HG03045 (cell line): ENCODE data around the gene PDE1C.
"Not testable (repeated sequence)": the region's sequence is repeated elsewhere in the genome, so short reads cannot be mapped to it uniquely, and the experiment has no call there.

Source experiments
- ATAC-seq: cut with Tn5 transposase; IDR thresholded peaks from one replicate; pipeline ENCODE4 v1.9.1; 2021; ENCODE audit warnings: mild to moderate bottlenecking, moderate library complexity; ENCODE audit not compliant: unreplicated experiment

The PDE1C gene

GRCh38 chr7:31858055-31858454 is 212.2 kb downstream of the PDE1C start:
- no peak for ATAC-seq

DNA sequence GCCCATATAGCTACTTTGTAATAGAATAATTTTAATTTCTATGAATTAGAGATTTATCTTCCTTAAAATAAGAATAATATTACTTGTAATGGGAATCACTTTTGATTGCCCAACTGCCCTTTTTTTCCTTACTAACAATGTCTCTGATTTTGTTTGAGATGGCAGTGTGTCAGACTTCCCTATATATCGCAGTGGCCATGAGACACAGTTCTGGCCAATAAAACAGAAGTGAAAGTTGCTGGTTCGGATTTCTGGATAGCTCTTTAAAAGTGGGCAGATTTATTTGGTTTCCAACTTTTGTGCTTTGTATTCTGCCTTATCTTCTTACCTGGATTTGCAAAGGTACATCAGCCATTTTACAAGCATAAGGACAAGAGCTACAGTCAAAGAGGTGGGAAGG is 213.0 kb downstream of the PDE1C start:
- no peak for ATAC-seq

DNA sequence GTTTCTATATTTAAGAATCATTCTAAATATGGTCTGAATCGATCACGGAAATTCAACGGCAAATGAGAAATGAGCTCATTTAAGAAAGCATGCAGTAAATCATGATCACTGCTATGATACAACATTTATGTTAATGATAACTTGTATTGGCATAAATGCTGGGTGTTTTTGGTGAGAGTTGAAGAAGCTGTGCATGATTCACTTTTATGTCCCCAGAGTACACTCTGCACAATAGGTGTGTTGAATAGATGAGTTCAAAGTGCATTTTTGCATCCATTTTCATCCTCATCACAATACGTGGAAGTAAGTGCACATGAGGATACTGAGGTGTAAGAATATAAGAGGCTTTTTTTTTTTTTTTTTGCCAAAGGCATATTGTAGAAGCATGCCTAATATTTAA is 213.9 kb downstream of the PDE1C start:
- ATAC-seq, result no peak

DNA sequence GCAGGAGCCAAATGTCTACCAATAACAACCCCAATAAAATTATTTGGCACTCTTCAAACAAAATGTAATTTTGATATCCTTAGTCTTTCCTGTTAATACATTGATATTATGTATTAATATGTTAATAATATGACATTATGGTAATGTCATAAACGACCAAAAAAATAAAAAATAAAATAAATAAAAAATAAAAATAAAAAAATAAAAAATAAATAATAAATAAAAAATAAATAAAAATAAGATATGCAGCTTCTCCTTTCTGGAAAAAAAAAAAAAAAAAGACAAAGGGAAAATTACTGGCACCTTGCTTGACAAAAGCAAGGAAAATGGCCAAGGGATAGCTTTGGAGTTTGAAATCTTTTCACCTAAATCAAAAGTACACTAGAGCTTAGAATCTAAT is 214.7 kb downstream of the PDE1C start:
- no peak for ATAC-seq

DNA sequence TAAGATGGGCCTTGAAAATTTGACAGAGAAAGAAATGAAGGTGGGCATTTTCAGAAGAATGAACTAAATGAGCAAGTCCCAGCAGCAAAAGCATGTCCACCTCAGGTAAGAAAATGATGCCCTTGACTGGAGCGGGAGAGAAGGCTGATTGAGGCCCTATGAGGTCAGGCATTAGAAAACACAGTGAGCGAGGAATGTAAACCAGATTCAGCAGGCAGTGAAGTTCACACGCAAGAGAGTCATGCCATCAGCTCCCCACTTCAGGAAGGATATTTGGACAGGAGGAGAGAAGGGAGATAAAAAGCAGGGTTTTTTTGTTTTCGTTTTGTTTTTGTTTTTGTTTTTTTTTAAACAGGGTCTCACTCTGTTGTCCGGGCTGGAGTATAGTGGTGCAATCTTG is 216.8 kb downstream of the PDE1C start:
- no peak for ATAC-seq

DNA sequence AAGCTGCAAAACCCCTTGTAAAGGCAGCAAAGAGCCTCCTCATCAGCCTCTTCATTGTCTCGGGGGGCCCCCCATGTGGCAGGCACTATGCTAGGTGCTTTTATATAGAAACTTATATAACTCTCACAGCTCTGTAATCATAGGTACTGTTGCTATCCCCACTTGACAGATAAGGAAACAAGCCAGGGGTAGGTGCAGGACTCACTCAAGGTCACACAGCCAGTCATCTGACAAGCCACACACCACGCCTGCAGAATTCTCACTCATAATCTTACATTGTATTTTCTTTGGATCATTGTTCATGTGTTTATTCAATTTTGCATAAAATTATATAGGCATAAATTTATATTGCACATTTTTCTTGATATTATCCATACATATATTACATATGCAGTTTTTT is 217.7 kb downstream of the PDE1C start:
- ATAC-seq, result no peak

GRCh38 chr7:31851119-31851518 is 219.1 kb downstream of the PDE1C start:
- no peak for ATAC-seq

DNA sequence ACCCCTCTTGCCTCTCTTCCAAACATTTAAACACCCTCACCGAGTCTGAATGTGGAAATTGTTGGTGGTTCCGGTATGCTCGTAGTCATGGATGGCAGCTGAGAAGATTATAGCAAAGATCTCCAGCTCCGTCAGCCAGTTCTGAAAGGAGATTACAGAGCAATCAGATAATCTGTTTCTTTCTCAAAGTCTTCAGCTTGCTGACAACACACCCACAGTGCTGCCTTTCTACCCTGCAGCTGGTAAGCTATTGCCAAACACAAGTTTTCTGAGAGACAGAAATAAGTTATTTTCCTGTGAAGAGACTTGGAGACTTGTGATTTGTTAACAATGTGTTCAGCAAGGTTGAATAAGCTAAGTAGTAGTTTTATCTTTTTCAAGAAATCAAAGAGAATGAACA is 219.6 kb downstream of the PDE1C start:
- no peak for ATAC-seq

- ATAC-seq, result no peak
Observed at GRCh38 chr7:31850066-31850465, 220.1 kb downstream of the PDE1C start.

DNA sequence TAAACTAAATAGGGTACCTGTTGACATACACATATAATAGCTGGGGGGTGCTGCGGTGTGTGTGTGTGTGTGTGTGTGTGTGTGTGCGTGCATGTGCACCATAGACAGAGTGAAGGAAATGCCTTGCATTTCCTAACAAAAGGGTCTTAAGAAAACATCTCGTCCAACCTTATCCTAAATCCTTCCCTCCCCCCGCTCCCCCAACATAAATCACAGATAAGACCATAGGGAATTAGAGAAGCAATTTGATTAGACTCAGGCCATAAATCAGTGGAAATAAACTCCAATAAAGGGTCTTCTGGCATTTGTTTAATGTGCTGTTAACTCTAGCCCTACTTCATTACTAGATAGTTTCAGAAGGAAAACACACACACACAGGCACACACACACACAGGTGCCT is 234.7 kb downstream of the PDE1C start:
- ATAC-seq, result no peak

DNA sequence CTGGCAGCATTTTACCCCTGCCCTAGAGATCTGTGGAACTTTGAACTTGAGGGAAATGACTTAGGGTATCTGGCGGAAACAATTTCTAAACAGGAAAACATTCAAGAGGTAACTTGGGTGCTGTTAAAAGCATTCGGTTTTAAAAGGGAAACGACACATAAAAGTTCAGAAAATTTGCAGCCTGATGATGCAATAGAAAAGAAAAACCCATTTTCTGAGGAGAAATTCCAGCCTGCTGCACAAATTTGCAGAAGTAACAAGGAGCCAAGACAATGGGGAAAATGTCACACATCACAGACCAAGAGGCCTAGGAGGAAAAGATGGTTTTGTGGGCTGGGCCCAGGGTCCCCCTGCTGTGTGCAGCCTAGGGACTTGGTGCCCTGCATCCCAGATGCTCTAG is 236.6 kb downstream of the PDE1C start:
- ATAC-seq, result not testable (repeated sequence)

DNA sequence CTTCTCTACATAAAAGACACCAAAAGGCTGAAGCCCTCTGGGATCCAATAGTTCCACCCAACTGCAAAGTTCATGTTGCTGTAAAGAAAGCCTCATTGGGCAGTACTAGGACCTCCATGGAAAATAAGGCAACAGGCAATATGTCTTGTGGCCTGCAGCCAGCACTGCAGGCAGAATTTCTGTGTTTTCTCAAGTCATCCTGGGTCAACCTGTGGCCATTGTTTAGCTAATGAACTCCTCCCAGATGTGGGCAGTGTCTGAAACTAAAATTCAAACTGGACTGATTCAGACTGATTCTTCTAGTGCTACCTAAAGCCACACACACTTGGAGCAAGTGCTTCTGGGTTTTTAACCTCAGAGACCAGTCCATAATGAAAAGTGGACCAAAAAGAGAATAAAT is 241.7 kb downstream of the PDE1C start:
- no peak for ATAC-seq

- ATAC-seq, result no peak
Observed at GRCh38 chr7:31825576-31825975, 244.6 kb downstream of the PDE1C start.

DNA sequence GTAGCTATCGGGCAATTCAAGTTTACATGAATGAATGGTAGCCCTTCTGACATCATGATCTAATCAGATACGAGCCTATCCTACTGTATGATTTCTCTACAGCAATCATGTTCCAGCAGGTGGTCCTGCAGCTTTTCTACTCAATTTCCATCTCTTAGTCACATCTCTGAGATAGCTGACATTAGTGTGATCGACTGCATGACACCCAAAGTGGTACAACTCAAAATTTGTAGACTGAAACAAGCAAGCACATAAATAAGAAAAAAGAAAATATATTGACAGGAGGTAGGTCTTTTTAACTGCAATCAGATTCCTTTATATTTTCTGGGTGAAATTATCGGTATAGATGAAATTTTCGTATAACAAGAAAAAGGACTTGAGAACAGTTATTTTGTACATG is 251.2 kb downstream of the PDE1C start:
- no peak for ATAC-seq

DNA sequence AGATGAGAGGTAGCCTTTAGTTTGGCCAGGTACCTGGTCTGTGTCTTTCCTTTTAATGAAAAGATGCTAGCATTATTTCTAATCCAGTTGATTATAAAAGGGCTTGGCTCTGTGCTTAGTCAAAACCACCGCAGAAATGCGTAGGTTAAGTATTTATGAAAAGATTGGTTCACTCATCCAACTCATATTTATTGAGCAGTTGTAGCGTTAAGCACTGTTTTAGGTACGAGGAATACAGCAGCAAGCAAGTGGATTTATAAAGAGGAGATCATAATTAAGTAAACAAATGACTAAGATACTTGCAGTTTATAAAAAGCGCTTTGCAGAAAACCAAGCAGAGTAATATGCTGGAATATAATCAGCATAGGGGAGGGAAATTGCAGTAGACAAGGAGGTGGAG is 253.4 kb downstream of the PDE1C start:
- no peak for ATAC-seq

DNA sequence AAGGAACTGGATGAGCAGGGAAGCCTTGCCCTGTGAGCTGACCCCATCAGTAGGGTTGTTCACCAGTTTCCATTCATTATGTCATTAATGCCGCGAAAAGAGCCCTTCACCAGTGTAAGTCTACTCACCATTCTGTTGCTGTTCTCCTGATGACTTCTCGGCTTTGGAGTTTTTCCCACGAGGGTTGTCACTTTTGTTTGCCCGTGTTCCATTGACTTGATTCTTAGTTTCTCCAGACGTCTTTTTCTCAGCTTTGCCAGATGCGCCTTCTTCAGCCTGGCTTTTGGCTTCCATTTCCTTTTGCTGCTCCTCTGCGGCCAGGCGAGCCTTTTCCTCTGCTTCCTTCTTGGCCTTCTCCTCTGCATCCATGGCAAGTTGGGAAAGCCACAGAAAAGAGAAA is 254.4 kb downstream of the PDE1C start:
- no peak for ATAC-seq

DNA sequence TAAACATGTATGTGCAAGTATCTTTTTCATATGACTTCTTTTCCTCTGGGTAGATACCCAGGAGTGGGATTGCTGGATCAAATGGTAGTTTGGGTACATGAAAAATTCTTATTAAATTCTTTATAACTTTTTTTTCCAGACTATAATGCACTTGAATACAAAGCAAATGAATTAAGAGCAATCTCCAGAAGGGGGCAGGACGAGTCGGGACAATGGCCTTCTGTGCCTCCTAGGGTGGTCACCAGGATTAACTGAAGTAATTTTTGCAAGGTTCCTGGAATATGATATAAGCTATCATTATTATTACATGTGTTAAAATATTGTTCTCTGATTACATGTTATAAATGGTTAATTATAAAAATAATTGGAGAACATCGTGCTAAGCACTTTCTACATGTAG is 256.0 kb downstream of the PDE1C start:
- no peak for ATAC-seq

DNA sequence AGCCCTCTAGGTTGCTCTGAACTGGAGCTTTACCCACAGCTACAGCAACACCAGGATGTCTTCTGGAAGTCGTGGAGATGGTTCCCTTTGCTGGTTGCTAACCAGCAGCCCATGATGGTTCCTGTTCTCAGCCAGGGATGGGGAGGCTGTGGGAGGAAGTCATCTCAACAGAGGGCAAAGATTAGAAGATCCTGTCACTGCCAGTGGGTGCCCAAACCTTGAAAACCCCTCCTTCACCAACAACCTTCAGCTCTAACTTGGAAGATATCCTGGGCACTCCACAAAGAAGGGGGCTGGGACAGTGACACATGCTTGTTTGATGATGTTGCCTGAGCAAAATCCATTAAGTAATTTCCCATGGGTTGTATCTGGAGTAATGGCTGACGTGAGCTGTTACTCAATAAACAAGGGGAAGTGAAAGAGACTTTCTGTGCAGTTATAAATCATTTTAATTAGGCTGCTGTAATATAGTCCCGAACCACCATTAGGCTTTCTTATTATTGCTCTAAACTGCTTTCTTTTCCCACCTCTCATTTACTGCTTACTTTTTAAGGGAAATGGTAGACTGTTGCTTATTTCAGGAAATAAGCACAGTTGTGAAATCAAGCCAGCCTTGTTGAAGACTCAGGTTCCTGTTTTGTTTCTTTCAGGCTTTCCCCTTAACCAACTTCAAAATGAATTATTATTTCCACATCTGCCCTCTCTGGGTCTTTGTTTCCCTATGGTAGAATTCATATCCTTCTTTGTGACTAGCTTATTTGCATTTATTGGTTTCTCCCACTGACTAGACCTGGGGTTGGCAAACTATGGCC is 258.4 kb downstream of the PDE1C start:
- ATAC-seq, result peak; percentile 63

DNA sequence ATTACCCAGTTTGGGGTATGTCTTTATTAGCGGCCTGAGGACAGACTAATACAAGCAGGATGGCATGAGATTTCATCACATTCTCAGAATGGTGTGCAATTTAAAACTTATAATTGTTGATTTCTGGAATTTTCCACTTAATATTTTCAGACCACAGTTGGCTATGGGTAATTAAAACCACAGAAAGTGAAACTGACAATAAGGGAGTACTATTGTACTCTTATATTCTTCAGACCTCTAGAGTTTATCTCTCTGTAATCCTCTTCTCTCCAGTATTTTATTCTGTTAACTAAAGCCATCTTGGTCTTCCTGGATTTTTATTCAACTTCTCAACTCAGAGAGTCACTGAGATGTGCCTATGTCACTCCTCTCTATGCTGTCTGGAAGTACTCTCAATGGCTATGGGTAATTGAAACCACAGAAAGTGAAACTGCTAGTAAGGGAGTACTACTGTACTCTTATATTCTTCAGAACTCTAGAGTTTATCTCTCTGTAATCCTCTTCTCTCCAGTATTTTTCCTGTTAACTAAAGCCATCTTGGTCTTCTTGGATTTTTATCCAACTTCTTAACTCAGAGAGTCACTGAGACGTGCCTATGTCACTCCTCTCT is 264.9 kb downstream of the PDE1C start:
- ATAC-seq, result peak; percentile 52

- ATAC-seq, result no peak
Observed at GRCh38 chr7:31796375-31796774, 273.8 kb downstream of the PDE1C start.

GRCh38 chr7:31794851-31795344 is 275.3 kb downstream of the PDE1C start:
- ATAC-seq, result no peak

GRCh38 chr7:31791881-31792280 is 278.3 kb downstream of the PDE1C start:
- no peak for ATAC-seq
